Ammon's horn (tissue), 1 donor: ENCODE data around the gene RPN1.
"Not testable (repeated sequence)": the region's sequence is repeated elsewhere in the genome, so short reads cannot be mapped to it uniquely, and the experiment has no call there.

ENCODE experiments used
- DNase-seq: peaks from one replicate; pipeline ENCODE4 v3.0.0-alpha.2; 2016; ENCODE audit warnings: low spot score

Gene RPN1

DNA sequence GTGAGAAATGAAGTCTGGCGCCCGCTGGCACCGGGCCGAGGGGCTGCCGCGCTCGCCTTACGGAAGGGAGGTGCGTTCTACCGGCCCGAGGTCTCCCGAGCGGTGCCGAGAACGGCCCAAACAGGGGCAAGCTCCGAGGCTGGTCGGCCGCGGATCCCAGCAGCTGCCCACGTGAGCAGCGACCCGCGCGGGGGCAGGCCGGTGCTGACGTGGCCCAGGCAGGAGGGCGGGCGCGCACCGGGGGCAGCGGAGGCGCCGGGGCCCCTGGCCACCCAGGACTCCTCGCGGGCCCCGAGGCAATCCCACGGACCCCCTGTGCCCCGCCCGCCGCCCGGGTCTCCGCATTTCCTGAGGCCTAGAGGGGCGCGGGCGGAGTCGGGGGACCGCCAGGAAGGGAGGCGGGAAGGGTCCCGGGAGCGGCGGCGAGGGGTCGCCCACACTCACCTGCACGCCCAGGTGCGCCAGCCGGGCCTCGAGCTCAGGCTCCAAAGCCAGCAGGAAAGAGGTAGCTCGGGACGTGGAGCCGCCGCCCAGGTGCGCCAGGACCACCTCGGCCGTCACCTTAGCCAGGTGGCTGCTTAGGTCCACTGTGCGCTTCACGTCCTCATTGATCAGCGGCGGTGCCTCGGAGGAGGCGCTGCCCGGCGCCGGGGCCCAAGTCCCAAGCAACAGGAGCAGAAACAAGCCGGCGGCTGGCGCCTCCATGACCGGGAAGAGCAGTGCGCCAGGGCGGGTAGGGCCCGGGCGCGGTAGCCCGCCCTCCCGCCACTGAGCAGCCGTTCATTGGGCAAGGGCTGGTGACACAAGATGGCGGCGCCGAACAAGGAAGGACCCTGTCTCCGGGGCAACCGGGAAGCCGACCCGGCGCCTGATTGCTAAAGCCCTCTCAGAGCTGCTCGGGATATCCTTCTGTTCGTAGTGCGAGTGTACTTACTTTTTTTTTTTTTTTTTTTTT, at the start of gene RPN1:
Gene RPN1 (minus strand): TSS at position 723 of the 955 bp plus-strand sequence. CDS start 18 bp downstream, at position 705.
- peak; percentile 95 for DNase-seq

DNA sequence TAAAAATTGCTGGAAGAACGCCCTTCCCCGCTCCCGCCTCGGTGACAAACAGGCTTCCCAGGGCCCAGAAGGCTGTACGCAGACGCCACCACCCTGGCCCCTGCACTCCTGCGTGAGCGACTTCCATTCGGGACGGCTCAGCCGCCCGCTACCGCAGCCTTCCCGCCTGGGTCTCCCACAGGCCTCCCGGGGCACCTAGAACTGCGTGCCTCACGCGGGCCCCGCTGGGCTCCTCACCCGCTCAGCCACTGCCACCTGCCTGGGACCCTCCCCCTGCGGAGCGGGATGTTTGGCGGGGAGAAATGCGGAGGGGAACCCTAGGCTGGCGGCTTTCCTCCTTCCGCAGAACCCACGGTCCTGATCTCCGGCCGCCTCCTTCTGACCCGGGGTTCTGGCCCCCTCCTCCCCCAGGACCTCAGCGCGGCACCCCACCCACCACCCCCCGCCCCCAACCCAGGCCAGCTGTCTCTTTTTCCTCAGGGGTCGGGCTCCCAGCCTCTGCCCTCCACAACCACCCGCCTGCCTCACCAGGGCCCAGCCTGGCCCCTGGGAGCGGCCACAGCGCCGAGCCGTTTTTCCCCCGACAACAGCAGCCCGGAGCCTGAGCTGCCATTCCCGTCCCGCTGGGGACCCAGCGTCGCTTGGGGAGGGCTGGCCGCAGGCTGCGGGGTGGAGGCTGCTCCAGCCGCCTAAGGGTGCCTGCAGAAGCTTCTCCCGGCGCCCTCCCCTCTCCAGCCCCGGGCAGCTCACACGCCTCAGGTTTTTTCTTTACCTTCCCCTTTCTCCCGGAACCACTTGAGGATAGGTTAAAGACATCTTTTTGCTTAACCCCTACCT, 47.8 kb upstream of the RPN1 start:
- peak; percentile 46 for DNase-seq

DNA sequence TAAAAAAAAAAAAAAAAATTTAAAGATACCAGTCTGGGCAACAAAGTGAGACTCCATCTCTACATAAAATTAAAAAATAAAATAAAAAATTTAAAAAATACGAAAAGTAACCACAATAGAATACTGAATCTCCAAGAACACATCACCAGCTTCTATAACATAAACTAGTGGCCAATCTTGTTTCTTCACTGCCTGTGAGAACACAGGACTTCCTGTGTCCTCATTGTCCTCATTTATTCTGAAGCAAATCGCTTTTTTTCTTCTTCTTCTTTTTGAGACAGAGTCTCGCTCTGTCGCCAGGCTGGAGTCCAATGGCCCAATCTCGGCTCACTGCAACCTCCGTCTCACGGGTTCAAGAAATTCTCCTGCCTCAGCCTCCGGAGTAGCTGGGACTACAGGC, 46.7 kb upstream of the RPN1 start:
- DNase-seq, result no peak

DNA sequence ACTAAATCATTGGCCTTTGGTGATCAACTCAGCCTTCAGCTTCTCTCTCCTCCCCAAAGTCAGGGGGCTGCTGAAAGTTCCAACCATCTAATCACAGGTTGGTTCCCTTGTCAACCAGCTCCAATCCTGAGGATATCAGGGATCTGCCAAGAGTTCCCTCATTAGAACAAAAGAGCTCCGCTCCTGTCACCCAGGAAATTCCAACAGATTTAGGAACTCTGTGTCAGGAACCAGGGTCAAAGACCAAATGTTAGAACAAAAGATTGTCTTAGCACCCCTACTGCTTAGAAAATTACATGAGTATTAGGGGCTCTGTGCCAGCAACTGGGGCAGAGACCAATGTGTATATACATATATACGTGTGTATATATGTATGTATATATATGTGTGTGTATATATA, 43.1 kb upstream of the RPN1 start:
- DNase-seq, result no peak

DNA sequence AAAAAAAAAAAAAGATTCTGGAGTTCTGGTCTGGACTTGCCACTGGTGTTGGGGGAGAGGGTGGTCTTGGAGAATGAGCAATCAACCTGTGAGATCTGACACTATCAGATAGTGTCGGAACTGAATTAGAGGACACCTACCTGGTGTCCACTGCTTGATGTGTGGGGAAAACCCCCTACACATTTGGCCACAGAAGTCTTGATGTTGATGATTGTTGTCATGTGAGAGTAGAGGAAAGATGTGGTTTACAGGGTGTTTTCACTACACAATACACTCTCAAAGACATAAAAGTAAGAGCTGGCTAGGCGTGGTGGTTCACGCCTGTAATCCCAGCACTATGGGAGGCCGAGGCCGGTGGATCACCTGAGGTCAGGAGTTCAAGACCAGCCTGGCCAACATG, 38.4 kb upstream of the RPN1 start:
- DNase-seq, result no peak

DNA sequence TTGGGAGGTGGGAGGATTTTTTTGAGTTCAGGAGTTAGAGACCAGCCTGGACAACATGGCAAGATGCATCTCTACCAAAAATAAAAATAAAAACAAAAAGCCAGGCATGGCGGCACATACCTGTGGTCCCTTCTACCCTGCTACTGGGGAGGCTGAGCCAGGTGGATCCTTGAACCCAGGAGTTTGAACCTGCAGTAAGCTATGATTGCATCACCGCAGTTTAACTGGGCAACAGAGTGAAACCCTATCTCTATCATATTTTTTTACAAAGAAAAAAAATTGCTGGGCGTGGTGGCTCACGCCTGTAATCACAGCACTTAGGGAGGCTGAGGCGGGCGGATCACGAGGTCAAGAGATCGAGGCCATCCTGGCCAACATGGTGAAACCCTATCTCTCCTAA, 35.8 kb upstream of the RPN1 start:
- no peak for DNase-seq

DNA sequence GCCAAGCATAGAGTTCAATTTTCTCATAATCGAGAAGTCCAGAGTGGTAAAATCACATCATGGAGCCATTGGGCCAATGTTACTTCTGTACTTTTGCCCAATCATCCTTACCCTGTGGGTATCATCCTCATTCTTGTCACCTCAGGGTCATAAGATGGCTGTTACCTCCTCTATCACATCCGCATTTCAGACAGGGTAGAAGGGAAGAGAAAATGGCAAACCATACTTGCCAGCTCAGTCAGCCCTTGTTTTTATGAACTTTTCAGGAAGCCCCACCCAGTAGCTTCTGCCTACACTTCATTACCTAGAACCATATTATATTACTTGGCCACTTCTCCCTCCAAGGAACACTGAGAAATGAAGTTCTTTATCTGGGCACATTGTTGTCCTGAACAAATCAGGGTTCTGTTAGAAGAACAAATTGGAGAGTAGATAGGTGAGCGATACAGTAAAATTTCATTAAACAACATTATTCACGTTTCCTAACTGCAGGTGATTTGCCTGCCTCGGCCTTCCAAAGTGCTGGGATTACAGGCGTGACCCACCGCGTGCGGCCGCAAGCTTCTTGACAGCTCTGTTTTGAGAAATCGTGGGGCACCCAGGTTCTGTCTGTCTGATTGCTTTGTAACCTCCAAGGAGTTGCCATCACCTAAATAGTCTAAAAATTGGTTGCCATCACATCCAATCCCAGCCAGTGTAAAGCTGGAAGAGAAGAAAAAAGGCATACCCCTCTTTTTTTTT, 34.5 kb upstream of the RPN1 start:
- no peak for DNase-seq

DNA sequence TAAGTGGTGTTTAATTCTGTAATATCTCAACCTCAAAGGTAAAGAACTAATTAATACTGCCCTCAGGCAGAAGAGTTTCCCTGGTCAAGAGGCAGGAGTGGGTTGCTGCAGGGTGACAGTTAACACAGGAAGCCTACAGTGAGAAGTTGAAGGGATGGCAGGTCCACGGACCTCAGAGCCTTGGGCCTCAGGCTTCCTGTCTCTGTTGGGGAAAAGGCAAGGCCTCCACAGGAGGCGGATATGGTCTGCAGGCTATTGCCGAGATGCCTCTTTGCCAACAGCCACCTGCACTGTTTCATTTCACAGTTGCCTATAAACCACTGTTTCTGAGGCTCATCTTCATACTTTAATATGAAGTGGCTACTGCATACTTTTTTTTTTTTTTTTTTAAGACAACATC, 33.3 kb upstream of the RPN1 start:
- no peak for DNase-seq

DNA sequence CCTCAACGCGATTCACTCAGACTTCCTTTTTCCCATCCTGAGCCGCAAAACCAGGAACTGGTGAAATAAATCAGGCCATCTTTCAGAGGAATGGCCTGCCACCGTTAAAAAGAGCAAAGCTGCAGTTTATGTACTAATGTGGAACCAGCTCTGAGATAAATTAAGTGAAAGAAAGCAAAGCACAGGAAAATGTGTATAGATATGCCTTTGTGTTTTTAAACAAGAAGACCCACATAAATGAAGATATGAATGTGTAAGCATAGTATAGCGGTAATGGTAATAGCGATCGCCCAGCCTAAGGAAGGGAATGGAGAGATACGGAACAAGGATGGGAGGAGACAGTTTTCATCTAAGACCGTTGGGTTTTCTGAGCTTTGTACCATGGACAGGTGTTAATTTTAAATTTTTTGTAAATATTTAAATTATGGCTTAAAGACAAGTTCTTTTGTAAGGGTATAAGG, 30.8 kb upstream of the RPN1 start:
- DNase-seq, result peak; percentile 21

DNA sequence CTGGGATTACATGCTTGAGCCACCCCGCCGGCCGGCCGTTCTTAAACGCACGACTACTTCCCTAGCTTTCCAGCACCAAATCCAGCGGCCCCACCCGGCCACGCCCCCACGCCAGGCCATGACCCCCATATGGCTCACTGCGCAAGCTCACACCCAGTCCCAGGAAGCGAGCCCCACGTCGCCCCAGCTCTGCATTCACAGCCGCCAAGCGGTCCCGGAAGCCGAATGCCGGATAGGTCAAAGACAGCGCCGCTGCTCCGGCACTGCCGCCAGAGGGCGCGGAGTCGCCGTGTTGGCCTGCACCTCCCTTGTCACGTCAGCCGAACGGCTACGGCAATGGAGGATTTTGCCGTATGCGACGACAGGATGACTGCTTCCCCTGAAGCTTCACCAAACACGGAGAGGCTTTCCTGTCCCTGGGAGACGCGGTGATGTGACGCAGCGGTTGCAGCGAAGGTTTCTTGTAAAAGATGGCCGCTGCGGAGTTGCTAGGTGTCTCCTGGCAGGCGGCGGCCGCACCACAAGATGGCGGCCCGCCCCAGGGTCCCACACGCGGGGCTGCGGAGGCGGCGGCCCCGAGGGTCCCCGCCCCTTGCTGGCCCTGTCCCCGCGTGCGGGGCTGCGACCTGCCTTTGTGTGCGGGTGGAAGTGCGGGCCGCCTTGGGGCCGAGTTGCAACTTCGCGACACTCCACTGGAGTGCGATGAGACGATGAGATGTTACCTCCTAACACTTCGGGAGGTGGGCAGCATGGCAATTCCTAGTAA, 30.2 kb upstream of the RPN1 start:
- peak; percentile 99 for DNase-seq

DNA sequence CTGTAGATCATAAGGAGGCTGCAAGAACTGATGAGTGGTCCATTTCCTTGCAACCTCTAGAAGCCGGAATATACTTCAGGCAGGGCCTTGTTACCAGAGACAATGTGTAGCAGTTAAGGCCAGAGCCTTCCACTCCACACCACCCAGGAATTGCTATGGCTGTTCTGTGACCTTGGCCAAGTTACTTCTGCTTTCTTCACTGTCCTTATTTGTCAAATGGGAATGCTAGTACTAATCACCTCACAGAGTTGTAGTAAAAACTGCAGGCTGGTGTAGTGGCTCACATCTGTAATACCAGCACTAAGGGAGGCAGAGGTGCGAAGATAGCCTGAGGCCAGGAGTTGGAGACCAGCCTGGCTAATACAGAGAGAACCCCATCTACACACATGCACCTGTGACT, 28.7 kb upstream of the RPN1 start:
- no peak for DNase-seq

DNA sequence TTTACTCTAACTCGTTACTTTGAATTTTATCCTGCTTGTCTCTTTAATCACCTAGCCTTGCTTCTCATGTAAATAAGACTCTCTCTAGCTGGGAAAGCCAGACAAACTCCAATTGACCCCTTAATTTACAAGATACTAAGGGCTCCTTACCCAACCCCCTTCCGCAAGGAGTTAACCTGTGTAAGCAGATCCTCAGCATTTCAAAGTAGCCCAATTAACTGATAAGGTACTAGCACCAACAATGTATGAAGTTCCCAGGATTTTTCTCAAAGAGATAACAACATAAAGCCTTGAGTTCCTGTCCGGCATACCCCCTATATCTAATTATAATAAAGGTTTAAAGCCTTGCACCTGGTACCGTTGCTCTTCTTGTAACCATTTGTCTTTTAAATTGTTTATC, 25.2 kb upstream of the RPN1 start:
- DNase-seq, result not testable (repeated sequence)

DNA sequence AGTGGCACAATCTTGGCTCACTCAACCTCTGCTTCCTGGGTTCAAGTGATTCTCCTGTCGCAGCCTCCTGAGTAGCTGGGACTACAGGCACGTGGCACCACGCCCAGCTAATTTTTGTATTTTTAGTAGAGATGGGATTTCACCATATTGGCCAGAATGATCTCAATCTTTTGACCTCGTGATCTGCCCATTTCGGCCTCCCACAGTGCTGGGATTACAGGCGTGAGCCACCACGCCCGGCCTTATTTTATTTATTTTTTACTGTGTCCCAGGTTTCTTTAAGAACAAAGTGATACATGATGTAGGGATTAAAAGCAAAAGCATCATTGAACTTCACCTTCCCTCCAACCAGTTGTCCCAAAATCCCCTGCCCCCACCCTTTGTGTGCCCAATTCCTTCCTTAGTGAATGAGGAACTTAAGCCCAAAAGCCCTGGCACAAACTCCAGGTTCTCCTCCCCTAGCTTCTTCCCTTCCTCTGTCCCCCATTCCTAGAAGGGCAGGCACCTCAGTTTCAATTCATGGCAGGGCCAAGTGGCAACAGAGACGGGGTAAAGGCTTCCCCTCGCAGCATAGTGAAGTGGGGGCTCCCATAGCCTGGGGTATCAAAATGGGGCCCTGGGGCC, 23.7 kb upstream of the RPN1 start:
- DNase-seq, result no peak

DNA sequence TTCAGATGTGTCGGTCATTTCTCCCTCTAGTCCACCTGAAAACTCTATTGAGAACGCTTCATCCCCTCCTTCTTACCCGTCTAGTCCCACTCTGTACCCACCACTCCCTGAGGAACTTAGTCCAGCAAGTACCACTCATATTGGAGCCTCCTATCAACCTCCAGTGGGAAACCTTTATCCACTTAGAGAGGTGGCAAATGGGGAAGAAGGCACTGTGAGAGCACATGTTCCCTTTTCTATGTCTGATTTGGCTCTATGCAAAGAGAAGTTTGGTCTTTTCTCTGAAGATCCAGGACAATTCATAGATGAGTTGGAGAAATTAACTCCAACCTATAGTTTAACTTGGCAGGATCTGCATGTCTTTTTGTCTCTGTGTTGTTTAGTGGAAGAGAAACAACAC, 17.0 kb upstream of the RPN1 start:
- DNase-seq, result no peak

DNA sequence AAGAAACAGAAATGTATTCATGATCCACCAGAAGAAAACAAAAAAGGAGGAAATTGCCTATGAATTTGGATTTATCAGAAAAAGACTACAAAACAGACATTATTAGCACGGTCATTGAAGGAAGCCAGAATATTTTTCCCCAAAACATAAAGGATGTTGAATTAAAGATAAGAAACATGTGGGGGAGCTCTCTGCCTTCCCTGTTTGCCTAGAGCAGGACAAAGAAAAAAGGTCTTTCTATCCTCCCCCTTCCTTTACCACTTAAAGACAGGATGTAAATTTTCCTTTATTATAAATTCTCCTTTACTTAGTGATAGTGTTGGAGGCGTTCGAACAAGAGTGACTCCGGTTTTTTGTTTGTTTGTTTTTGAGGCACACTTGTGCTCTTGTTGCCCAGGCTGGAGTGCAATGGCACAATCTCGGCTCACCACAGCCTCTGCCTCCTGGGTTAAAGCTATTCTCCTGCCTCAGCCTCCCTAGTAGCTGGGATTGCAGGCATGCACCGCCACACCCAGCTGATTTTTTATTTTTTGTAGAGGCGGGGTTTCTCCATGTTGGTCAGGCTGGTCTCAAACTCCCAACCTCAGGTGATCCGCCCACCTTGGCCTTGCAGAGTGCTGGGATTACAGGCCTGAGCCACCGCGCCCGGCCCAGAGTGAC, 14.9 kb upstream of the RPN1 start:
- DNase-seq, result no peak

DNA sequence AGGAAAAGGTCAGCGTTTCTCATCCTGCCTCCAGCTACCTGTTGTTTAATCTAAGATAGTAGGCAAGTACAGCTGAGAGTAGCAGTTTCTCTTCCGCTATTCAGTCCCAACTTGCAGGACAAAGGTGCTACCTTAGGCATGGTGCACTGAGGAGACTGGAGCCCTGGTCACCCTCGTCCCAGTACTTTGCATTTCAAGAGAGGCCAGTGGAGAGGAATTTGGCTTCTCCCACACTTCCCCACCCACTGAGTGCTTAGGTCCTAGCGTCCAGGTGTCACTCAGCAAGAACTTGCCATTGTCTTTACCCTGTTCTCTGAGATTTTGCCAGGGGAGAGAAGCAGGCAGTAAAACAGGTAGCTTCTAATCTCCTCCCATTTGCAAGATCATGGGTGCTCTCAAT, 12.5 kb upstream of the RPN1 start:
- no peak for DNase-seq

DNA sequence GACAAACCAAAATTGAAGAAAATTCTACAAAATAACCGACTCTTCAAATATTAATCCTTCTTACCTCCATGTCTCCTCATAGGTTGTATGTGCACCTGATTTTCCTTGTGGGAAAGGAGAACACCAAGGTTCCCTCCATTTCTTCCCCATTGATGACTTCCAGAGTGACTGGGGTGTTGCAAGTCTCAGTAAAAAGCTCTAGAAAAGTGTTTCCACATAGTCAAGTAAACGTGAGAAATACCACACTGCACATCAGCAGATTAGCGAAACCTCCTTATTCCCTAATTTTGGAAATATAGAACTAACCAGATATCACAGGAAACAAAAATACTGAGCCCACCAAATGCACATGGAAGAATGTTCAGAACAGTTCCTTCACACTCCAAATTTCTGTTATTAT, 4.9 kb upstream of the RPN1 start:
- no peak for DNase-seq

DNA sequence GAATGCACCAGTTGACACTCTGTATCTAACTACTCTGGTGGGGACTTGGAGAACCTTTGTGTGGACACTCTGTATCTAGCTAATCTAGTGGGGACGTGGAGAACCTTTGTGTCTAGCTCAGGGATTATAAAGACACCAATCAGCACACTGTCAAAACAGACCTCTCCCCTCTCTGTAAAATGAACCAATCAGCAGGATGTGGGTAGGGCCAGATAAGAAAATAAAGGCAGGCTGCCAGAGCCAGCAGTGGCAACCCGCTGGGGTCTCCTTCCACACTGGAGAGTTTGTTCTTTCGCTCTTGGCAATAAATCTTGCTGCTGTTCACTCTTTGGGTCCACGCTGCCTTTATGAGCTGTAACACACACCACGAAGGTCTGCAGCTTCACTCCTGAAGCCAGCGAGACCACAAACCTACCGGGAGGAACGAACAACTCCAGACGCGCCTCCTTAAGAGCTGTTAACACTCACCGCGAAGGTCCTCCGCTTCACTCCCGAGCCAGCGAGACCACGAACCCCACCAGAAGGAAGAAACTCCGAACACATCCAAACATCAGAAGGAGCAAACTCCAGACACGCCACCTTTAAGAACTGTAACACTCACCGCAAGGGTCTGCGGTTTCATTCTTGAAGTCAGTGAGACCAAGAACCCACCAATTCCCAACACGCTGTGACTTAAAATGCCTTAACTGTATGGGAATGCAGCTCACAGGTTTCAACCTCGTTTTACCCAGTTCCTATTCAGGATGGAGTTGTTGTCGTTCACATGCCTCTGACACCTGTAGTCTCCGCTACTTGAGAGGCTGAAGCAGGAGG, 3.6 kb upstream of the RPN1 start:
- DNase-seq, result not testable (repeated sequence)

DNA sequence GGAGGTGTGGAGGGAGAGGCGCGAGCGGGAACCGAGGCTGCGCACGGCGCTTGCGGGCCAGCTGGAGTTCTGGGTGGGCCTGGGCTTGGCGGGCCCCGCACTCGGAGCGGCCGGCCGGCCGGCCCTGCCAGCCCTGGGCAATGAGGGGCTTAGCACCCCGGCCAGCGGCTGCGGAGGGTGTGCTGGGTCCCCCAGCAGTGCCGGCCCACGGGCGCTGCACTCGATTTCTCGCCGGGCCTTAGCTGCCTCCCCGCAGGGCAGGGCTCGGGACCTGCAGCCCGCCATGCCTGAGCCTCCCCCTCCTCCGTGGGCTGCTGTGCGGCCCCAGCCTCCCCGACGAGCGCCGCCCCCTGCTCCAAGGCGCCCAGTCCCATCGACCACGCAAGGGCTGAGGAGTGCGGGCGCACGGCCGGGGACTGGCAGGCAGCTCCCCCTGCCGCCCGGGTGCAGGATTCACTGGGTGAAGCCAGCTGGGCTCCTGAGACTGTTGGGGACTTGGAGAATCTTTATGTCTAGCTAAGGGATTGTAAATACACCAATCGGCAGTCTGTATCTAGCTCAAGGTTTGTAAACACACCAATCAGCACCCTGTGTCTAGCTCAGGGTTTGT, 2.9 kb upstream of the RPN1 start:
- DNase-seq, result not testable (repeated sequence)
